Measurements from ENCODE around the gene RANBP9.

Gene RANBP9

DNA sequence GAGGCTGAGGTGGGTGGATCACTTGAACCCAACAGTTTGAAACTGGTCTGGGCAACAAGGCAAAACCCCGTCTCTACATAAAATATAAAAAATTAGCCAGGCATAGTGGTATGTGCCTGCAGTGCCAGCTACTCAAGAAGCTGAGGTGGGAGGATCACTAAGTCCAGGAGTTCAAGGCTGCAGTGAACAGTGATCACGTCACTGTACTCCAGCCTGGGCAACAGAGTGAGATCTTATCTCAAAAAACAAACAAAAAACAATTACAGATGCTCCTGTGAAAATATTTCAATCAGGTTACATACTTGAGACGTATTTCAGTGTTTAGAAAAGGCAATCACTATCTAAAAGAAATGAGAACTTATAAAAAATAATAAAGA is 33.8 kb downstream of the RANBP9 start:
- no peak for DNase-seq (ENCODE audit: low read depth)

DNA sequence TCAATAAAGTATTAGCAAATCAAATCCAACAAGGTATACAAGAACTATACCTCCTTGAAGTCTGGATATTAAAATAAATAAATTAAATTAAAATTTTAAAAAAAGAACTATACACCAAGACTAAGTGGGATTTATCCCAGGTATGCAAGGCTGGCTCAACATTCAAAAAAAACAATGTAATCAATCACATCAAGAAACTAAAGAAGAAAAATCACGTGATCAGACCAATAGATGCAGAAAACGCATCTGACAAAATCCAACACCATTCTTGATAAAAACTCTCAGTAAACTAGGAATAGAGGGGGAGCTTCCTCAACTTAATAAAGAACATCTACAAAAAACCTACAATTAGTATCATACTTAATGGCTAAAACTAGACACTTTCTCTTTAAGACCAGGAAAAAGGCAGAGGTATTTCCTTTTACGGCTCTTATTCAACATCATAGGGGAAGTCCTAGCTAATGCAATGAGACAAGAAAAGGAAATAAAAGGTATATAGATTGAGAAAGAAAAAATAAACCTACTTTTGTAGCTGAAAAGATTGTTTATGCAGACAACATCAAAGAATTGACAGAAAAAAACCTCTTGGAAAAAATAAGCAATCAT is 35.0 kb downstream of the RANBP9 start:
- DNase-seq (ENCODE audit: low read depth) = no peak

DNA sequence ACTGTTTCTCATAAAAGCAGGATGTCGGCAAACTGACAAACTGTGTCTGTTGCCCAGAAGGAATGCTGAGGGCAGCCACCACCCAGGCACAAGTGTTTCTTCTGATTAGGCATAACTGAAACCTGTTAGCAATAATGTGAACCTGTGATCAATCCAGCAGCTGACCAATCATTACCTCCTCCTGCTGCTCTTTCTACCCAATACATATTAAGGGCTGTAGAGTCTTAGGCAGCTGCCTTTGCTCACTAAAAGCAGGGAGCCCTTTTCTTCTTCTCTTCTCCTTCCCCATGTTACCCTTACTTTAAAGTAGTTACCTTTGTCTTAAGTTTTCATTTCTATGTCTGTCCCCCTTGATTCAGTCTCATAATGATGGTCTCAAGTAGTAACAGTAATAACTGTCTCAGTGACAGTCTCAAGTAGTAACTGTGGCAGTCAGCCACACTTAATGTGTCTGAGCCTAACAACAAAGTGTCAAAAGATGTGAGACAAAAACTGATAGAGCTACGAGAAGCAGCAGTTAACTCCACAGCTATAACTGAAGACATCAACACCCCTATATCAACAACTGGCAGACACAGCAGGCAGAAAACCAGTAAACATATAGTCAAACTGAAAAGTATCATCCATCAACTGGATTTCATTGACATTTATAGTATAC is 37.0 kb downstream of the RANBP9 start:
- peak; percentile 27 for DNase-seq (ENCODE audit: low read depth)

DNA sequence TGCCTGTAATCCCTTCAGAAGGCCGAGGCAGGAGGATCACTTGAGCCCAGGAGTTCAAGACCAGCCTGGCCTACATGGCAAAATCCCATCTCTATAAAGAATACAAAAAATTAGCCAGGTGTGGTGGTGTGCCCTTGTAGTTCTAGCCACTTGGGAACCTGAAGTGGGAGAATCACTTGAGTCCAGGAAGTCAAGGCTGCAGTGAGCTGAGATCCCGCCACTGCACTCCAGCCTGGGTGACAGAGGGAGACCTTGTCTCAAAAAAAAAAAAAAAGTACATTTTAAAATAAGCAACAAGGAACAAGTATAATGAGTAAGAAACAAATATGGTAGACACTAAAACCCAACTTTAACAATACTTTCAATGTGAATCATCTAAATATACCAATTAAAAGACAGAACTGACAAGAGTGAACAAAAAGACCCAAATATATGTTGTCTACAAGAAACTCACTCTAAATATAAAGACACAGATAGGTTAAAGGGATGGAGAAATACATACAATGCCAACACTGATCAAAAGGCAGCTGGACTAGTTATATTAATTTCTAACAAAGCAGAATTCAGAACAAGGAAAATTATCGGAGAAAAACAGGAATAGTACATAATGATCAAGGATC is 37.7 kb downstream of the RANBP9 start:
- no peak for DNase-seq (ENCODE audit: low read depth)

DNA sequence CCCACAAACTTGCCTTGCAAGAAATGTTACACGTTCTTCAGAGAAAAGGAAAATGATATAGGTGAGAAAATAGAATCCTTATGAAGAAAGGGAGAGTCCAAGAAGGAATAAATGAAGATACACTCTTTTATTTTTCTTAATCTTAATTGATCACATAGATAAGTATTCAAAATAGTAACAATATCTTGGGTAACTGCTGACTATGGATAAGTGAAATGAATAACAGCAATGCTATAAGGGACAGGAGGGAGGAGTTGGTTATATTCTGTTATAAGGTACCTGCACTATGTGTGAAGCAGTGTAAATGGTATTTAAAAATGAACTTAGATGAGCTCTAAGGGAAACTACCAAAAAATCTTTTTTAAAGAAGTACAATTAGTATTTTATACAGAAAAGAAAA is 38.3 kb downstream of the RANBP9 start:
- no peak for DNase-seq (ENCODE audit: low read depth)

DNA sequence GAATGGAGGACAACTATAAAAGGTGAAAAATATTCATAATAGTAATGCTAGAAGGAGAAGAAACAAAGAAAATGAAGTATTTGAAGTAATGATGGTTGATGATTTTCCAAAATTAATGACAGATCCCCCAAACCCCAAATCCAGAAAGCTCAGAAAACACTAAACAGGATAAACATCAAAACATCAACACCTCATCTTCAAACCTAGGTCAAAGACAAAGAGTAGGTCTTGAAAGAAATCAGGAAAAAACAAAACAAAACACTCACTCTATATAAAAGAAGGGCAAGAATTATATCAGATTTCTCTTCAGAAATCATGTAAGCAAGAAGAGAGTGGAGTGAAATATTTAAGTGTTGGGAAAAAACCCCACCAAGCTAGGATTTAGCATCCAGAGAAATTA is 38.7 kb downstream of the RANBP9 start:
- no peak for DNase-seq (ENCODE audit: low read depth)

DNA sequence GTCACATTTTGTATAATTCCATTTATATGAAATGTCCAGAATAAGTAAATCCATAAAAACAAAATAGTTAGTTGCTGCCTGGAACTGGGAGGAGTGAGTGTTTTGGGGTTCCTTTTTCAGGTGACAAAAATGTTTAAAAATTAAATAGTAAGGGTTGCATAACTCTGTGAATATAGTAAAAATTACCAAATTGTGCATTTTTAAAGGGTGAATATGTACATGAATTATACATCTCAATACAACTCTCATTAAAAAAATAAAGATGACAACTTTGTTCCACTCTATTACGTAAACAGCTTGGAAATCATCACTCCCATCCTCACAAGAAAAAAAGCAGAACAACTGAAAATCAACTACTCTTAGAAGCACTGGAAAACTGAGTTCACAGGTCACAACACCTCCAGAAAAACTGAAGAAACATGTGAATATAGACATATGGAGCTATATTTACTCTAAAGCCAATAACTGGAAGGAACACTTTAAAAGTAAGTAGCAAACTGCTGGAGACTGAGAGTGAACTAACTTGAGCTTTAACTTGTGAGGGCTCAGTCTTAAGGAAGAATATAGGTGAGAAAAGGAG is 40.0 kb downstream of the RANBP9 start:
- DNase-seq (ENCODE audit: low read depth) = no peak

DNA sequence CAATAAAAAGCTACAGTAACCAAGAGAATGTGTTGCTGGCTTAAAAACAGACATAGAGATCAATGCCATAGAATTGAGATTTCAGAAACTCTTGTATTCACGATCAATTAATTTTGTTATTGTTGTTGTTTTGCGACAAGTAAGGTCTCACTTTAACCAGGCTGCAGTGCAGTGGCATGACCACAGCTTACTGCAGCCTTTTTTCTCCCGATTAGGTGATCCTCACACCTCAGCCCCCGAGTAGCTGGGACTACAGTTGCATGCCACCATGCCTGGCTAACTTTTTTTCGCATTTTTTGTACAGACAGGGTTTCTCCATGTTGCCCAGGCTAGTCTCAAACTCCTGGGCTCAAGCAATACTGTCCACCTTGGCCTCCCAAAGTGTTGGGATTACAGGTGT is 42.2 kb downstream of the RANBP9 start:
- DNase-seq (ENCODE audit: low read depth) = no peak

DNA sequence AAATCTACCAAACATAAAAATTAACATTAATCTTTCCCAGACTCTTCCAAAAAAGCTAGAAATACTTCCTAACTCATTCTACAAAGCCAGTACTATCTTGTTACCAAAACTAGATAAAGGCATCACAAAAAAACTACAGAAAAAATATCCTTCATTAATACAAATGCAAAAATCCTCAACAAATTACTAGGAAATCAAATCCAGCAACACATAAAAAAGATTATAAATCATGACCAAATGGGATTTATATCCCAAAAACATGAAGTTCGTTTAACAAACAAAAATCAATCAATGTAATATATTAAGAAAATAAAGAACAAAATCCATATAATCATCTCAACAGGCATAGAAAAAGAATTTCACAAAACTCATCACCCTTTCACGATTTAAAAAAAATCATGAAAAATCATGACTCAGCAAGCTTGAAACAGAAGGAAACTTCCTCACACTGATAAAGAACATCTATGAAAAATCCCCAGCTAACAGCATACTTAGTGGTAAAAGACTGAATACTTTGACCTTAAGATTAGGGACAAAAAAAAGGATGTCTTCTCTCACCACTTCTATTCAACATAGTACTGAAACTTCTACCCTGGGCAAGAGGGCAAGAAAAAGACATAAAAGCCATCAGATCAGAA is 43.2 kb downstream of the RANBP9 start:
- no peak for DNase-seq (ENCODE audit: low read depth)

DNA sequence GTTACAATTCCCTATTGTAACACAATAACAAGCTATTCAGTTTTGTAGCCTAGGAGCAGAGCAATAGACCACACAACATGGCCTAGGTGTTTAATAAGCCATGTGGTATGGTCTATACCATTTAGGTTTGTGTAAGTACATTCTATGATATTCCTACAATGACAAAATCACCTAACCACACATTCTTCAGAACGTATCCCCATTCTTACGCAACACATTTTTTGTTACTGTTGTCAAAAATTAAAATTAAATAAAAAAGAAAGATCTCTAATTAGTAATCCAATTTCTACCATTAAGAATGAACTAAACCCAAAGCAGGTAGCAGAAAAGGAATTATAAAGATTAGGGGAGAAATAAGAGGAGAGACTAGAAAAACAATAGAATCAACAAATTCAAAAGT is 44.0 kb downstream of the RANBP9 start:
- DNase-seq (ENCODE audit: low read depth) = no peak

DNA sequence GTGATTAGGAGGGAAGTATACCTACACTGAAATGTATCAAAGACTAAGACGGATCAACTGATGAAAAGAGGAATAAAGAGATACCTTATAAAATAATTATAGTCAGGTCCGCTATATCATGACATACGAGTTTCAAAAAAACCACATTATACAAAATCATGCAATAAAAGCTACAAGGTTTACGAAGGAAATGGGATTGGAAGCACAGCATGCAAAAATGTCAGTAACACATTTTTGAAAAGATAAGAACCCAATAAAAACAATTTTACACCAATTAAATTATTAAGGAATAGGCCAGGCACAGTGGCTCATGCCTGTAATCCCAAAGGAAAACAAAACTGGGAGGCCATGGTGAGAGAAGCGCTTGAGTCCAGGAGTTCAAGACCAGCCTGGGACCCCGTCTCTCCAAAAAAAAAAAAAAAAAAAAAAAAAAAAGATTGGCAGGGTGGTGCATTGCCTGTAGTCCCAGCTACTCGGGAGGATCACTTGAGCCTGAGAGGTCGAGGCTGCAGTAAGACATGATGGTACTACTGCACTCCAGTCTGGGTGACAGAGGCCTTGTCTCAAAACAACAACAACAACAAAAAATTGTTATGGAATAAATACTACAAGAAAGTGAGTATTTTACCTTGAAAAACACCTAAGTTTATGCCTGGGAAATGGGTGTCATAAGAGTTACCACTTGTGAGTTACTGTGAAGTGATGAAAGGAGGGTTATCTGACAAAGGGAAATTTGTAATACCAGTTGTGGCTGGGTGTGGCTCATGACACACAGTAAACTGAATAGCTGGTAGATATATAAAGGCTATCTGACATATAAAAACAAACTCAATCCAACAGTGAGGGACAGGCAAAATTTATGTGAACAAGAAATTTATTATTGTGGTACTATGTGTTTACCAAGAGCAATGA is 45.2 kb downstream of the RANBP9 start:
- DNase-seq (ENCODE audit: low read depth) = no peak

DNA sequence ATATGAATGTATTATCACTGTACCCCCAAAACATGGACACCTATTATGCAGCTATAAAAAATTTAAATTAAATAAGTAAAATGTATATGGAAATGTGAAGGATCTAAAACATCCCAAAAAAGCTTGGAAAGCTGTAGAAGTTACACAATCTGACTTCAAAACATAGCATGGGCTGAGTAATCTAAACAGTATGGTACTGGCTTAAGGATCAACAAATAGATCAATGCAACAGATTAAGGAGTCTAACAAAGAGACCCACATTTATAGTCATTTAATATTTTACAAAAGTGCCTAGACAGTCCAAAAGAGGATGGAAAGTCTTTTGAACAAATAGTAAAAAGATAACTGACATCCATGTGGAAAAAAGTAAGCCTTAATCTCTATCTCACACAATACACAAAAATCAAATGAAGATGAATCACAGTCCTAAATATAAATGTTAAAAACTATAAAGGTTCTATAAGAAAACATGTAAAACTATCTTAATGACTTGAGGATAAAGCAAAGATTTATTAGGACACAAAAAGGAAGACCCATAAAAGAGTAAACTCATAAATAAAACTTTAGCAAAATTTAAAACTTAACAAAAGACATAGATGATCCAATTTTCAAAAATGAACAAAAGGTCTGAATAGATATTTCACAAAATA is 46.8 kb downstream of the RANBP9 start:
- DNase-seq (ENCODE audit: low read depth) = peak; percentile 35

DNA sequence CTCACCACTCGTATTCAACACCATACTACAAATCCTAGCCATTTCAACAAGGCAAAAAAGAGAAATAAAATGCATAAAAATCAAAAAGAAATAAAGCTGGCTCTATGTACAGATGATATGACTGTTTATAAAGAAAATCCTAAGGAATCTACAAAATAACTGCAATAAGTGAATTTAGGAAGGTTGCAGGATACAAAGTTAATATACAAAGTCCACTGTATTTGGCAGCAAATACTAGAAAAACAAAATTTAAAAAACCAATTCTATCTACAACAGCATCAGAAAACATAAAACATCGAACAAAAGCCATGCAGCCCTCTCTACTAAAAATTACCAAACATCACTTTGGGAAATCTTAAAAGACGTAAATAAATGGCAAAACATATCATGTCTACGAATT is 47.6 kb downstream of the RANBP9 start:
- DNase-seq (ENCODE audit: low read depth) = no peak

DNA sequence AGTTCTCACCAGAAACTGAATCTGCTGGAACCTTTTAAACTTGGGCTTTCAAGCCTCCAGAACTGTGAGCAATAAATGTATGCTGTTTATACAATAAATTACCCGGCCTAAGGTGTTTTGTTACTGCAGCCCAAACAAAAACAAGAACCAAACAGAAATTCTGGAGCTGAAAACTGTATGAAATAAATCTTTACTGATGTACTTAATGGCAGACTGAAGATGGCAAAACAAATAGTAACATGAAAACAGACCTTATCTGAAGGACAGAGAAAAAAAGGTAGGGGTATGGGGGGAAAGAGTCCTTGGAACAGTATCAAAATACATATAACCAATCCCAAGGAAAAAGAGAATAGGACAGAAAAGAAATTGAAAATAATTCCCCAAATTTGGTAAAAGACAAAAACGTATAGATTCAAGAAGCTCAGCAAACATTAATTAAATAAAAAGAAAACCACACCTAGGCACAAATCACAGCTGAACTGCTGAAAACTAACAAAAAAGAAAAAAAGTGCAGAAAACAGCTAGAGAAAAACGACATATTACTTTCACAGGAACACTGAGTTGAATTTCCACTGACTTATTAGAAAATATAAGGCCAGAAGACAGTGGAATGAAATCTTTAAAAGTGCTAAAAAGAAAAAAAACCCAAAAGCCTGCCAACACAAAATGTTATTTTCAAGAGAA is 48.8 kb downstream of the RANBP9 start:
- DNase-seq (ENCODE audit: low read depth) = no peak

DNA sequence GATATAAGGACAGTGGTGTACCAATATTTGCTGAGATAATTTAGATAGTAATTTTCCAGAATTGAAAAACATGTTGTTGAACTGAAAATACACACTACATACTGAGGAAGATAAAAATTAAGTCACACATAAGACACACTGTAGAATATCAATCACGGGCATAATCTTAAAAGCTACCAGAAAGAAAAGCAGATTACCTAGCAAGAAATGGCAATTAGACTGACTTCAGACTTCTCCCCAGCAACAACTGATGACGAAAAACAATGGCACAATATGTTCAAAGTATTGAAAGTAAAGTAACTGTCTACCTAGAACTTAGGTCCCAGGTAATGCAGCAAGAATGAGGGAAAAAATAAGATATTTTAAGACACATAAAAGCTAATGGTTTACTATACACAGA is 50.0 kb downstream of the RANBP9 start:
- no peak for DNase-seq (ENCODE audit: low read depth)

DNA sequence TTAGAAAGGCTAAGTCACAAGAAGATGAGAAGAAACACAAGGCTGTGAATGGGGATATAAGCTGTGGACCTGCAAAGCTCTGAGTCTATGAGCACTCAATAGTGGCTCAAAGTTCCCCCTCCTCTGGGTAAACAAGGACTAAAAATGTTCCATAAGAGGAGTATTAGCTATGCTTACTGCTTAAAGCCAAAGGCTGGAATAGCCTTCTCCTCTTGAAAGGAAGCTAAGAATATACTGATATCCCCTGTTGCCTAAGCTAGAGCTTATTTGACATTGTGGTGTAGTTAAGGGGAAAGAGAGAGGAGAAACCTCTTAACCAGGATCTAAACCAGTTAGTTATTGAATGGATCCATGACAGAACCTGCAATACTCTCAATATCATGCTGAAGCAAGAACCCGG is 50.7 kb downstream of the RANBP9 start:
- DNase-seq (ENCODE audit: low read depth) = no peak

DNA sequence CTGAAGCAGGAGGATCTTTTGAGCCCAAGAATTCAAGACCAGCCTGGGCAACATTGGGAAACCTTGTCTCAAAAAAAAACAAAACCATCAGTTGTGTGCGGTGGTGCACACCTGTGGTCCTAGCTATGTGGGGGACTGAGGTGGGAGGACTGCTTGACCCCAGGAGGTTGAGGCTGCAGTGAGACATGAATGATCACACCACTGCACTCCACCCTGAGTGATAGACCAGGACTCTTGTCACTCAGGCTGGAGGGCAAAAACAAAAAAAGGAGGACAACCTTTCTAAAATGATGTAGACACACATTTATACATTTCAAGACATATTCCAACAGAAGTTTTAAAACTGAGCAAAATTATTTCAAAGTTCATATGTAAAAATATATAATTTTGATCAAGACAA is 51.4 kb downstream of the RANBP9 start:
- no peak for DNase-seq (ENCODE audit: low read depth)

DNA sequence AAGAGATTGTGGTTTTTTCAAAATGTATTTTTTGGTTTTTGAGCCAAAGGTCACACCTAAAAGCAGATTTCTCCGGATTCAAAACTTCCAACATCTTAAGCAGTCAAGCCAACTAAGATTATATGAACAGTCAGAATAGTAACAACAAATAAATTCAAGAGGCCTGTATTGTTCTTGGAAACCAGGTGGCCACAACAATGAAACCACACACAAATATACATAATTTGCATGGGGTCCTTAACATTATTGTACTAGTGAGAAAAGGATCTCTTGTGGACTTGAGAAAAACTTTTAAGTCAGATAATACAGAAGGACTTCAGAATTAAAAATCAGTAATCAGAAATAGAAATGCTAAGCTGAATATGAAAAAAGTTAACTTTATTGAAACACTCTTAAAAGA is 55.9 kb downstream of the RANBP9 start:
- DNase-seq (ENCODE audit: low read depth) = no peak

DNA sequence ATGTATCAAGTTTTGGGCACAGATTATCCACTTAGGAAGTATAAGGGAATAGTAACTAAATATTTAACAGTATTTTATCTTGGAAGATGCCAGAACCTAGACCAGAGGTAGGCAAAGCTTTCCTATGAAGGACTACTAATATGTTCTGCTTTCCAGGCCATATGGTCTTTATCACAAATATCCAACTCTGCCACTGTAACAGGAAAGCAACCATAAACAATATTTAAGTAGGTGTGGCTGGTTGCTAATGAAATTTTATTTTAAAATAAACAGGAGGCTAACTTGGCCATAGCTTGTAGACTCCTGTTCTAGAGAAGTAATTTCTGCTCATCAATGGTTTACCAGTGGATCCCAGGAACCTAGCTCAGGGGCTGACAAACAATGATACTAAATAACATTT is 57.1 kb downstream of the RANBP9 start:
- no peak for DNase-seq (ENCODE audit: low read depth)

DNA sequence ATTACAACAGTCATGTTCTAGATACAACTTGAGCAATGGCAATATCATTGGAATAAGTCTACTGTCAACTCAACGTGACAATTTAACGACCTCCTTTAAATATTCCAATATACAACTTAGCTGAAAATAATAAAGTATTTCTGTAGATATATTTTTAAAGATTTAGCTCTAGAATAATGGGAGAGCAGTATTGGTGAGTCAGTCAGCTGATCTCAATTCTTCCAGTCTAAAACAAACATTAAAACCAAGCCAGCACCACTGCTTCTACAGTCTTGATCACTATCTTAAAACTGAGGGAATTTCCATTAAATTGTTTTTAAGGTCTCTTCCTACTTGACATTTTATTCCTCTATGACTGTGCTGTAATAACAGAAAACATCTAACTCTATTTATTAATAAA is 58.3 kb downstream of the RANBP9 start:
- DNase-seq (ENCODE audit: low read depth) = peak; percentile 71

DNA sequence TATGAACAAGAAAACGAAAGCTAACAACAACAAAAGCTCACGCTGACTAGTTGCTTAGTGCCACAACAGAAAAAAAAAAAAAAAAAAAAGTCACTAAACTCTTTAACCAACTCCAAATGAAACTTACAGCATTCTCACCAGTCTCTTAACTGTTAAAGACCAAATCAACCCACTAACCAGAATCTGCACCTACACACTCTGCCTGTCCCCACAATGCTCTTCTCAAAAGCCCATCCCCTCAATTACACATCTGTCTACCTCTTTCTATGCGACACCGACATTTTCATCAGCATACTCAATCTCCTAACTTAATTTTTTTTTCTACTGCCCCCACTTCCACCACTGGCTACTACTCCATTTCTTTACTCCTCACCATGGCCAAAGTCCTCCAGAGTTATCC is 62.2 kb downstream of the RANBP9 start:
- DNase-seq (ENCODE audit: low read depth) = no peak

Measured in EH (cell line).